ENCODE measurements around the gene GTSE1.

GRCh38 chr22:46331496-46331895, 34.8 kb downstream of the GTSE1 start:
- TF ChIP-seq REST (IDR thresholded peaks at IDR 0.05) = no peak
- TF ChIP-seq ZFP36 (IDR thresholded peaks at IDR 0.05; ENCODE audit: borderline replicate concordance, partially characterized antibody) = no peak
- TF ChIP-seq NR3C1 (IDR thresholded peaks at IDR 0.05) = no peak
- TF ChIP-seq PHF8 (IDR thresholded peaks at IDR 0.05; ENCODE audit: borderline replicate concordance, low read depth) = no peak
- TF ChIP-seq CTCF (IDR thresholded peaks at IDR 0.05) = no peak
- TF ChIP-seq CHD2 (IDR thresholded peaks at IDR 0.05; ENCODE audit: low read length, partially characterized antibody) = no peak
- no peak for TF ChIP-seq SMC3 (IDR thresholded peaks at IDR 0.05)
- no peak for TF ChIP-seq HMGXB4 (CRISPR knock-in tag; IDR thresholded peaks at IDR 0.05; ENCODE audit: borderline replicate concordance)
- TF ChIP-seq POLR2A (IDR thresholded peaks at IDR 0.05; ENCODE audit: low read length) = no peak
- TF ChIP-seq JUN (IDR thresholded peaks at IDR 0.05) = no peak
- TF ChIP-seq KDM1A (IDR thresholded peaks at IDR 0.05; ENCODE audit: low read depth) = no peak
- no peak for TF ChIP-seq FOXS1 (CRISPR knock-in tag; IDR thresholded peaks at IDR 0.05)
- no peak for TF ChIP-seq JUNB (IDR thresholded peaks at IDR 0.05)
